Measurements from ENCODE around the gene NUDT16L1. TPM values are rescaled to one million over a fixed set of nuclear protein-coding genes. Genes with fewer than 3 reads are reported as not detected.

NUDT16L1 gene
- total RNA-seq, 1 experiment from 2014 or later: 33.8 TPM

- intact Hi-C loops (cut with micrococcal nuclease; ENCODE audit: unreplicated experiment): no loop called here
- H3K4me3 ChIP-seq (ENCODE audit: low read depth, low read length, poor library complexity, severe bottlenecking): no peak overlapping the region
- BruUV-seq (replicated peaks): no TSS peak
- POLR2A ChIA-PET (ENCODE audit: low non-redundant PET): no interaction called here
- H3K4me1 ChIP-seq (ENCODE audit: insufficient read depth, low read length, poor library complexity, severe bottlenecking): peaks cover 4% of the 10 kb centered on the region
- H3K9me3 ChIP-seq (ENCODE audit: low read depth, low read length, poor library complexity, severe bottlenecking): no peaks in the 10 kb centered on the region
- CTCF ChIA-PET: interaction anchor here (0.5 kb wide), 1 partner anchor 132 kb away, joined by 3 read pairs; the partner anchor contains the start of gene C16orf96
- H3K36me3 ChIP-seq (ENCODE audit: insufficient read depth, low read length, poor library complexity, severe bottlenecking): no peaks in the 10 kb centered on the region
- H3K27me3 ChIP-seq (replicated peaks; ENCODE audit: insufficient read depth, low read depth, low read length, poor library complexity): no peaks in the 10 kb centered on the region
- no peak overlapping the region for H3K27ac ChIP-seq (ENCODE audit: low read depth, low read length, poor library complexity, severe bottlenecking)
- DNase-seq (ENCODE audit: low spot score): no peak
- TF ChIP-seq CTCF (conservative IDR thresholded peaks at IDR 0.05; ENCODE audit: low read depth, low read length) (no peak), EZH2 (IDR thresholded peaks at IDR 0.05; ENCODE audit: borderline replicate concordance, low read depth, low read length, poor library complexity, severe bottlenecking) (no peak)
Observed at GRCh38 chr16:4687946-4688673, 5.3 kb upstream of the NUDT16L1 start.

GRCh38 chr16:4688674-4689045, 4.7 kb upstream of the NUDT16L1 start:
- no TSS peak for BruUV-seq (replicated peaks)

DNA sequence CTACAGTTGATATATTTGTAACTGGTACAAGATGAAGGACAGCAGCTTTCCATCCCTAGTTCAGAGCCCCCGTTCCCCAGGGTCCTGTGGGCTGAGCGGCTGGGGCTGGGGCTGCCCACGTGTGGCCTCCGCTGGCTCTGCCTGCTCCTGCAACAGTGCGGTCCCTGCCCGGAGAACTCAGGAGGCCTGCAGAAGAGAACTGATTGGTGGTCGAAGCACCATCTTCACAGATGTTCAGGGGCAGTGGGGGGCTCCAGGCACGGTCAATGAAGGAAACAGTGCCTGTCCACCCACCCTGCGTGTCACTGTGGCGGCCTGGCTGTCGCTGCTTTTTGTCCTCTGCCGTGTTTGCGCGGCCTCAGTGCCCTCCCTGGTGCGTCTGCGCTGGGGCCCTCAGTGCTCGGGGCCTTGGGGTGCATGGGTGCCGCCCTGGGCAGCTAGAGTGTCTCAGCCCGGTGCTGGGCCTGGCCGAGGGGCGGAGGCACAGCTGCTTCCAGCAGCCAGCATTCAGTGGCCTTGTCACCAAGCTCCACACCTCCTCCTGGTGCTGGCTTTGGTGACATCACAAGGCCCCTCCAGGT, 4.2 kb upstream of the NUDT16L1 start:
- BruUV-seq (replicated peaks): no TSS peak
- no peak for DNase-seq (ENCODE audit: low spot score)
- H3K9me3 ChIP-seq (ENCODE audit: low read depth, low read length, poor library complexity, severe bottlenecking): no peaks in the 10 kb centered on the region
- H3K4me3 ChIP-seq (ENCODE audit: low read depth, low read length, poor library complexity, severe bottlenecking): no peak overlapping the region
- POLR2A ChIA-PET (ENCODE audit: low non-redundant PET): no interaction called here
- H3K4me1 ChIP-seq (ENCODE audit: insufficient read depth, low read length, poor library complexity, severe bottlenecking): peaks cover 4% of the 10 kb centered on the region
- H3K27me3 ChIP-seq (replicated peaks; ENCODE audit: insufficient read depth, low read depth, low read length, poor library complexity): no peaks in the 10 kb centered on the region
- TF ChIP-seq CTCF (conservative IDR thresholded peaks at IDR 0.05; ENCODE audit: low read depth, low read length): no peak
- CTCF ChIA-PET: no interaction called here
- H3K36me3 ChIP-seq (ENCODE audit: insufficient read depth, low read length, poor library complexity, severe bottlenecking): no peaks in the 10 kb centered on the region
- H3K27ac ChIP-seq (ENCODE audit: low read depth, low read length, poor library complexity, severe bottlenecking): no peak overlapping the region
- intact Hi-C loops (cut with micrococcal nuclease; ENCODE audit: unreplicated experiment): no loop called here

More at GRCh38 chr16:4688674-4689045, 4.7 kb upstream of the NUDT16L1 start:
- Histone ChIP-seq H3K27me3 (replicated peaks; ENCODE audit: insufficient read depth, low read depth, low read length, poor library complexity) (no peaks in the 10 kb centered on the region), H3K4me3 (ENCODE audit: low read depth, low read length, poor library complexity, severe bottlenecking) (no peak overlapping the region), H3K4me1 (ENCODE audit: insufficient read depth, low read length, poor library complexity, severe bottlenecking) (peaks cover 4% of the 10 kb centered on the region), H3K9me3 (ENCODE audit: low read depth, low read length, poor library complexity, severe bottlenecking) (no peaks in the 10 kb centered on the region), H3K36me3 (ENCODE audit: insufficient read depth, low read length, poor library complexity, severe bottlenecking) (no peaks in the 10 kb centered on the region), H3K27ac (ENCODE audit: low read depth, low read length, poor library complexity, severe bottlenecking) (no peak overlapping the region)
- no peak for DNase-seq (ENCODE audit: low spot score)
- ChIA-PET POLR2A (ENCODE audit: low non-redundant PET) (no interaction called here), CTCF (no interaction called here)
- TF ChIP-seq EZH2 (IDR thresholded peaks at IDR 0.05; ENCODE audit: borderline replicate concordance, low read depth, low read length, poor library complexity, severe bottlenecking) (no peak), CTCF (conservative IDR thresholded peaks at IDR 0.05; ENCODE audit: low read depth, low read length) (no peak)
- intact Hi-C loops (cut with micrococcal nuclease; ENCODE audit: unreplicated experiment): no loop called here
